ENCODE measurements around the gene PPP2R5D. TPM values are rescaled to one million over a fixed set of nuclear protein-coding genes. Genes with fewer than 3 reads are reported as not detected.

PPP2R5D gene
- total RNA-seq, 6 experiments from 2014 or later: 37.7 to 50.7 (median 43.4) TPM

GRCh38 chr6:43054206-43054943, 70.0 kb downstream of the PPP2R5D start:
- Mint-ChIP-seq H3K36me3 (ENCODE audit: low read depth) (peaks cover 62% of the 10 kb centered on the region), H3K9me3 (no peaks in the 10 kb centered on the region), H3K27ac (peak overlapping the region; percentile 96), H3K4me1 (ENCODE audit: low read depth) (peaks cover 56% of the 10 kb centered on the region), H3K27me3 (ENCODE audit: insufficient read depth) (peaks cover 3% of the 10 kb centered on the region), H3K4me3 (peak overlapping the region; percentile 93)
- no peak for TF ChIP-seq CTCF (IDR thresholded peaks at IDR 0.05)
- DNase-seq: no peak

- Mint-ChIP-seq H3K27me3 (ENCODE audit: insufficient read depth) (peaks cover 3% of the 10 kb centered on the region), H3K9me3 (no peaks in the 10 kb centered on the region), H3K4me1 (ENCODE audit: low read depth) (peaks cover 56% of the 10 kb centered on the region), H3K27ac (no peak overlapping the region), H3K36me3 (ENCODE audit: low read depth) (peaks cover 46% of the 10 kb centered on the region), H3K4me3 (no peak overlapping the region)
- DNase-seq: no peak
- no peak for TF ChIP-seq CTCF (IDR thresholded peaks at IDR 0.05)
These were observed 71.6 kb downstream of the PPP2R5D start for GRCh38 chr6:43055966-43056365.

- Mint-ChIP-seq H3K9me3 (no peaks in the 10 kb centered on the region), H3K4me3 (peak overlapping the region; percentile 95), H3K27me3 (ENCODE audit: insufficient read depth) (peaks cover 2% of the 10 kb centered on the region; the same call in 1 of the 2 replicates), H3K27ac (peak overlapping the region; percentile 96), H3K36me3 (ENCODE audit: low read depth) (peaks cover 28% of the 10 kb centered on the region), H3K4me1 (ENCODE audit: low read depth) (peaks cover 50% of the 10 kb centered on the region)
- TF ChIP-seq CTCF (IDR thresholded peaks at IDR 0.05): no peak
- no peak for DNase-seq
These were observed 74.2 kb downstream of the PPP2R5D start for GRCh38 chr6:43058531-43058930.

GRCh38 chr6:43059168-43060033, 75.0 kb downstream of the PPP2R5D start, which contains the start of the genes KLC4 and MRPL2:
Gene KLC4, plus strand, starts transcription at chr6:43059631. Its CDS starts 1,705 bp downstream, at chr6:43061336.
Gene MRPL2, minus strand, starts transcription at chr6:43059434. Its CDS starts 53 bp downstream, at chr6:43059381.
- Mint-ChIP-seq H3K27ac (peak within 1 kb of the TSS; percentile 96), H3K4me3 (peak within 1 kb of the TSS; percentile 95), H3K36me3 (ENCODE audit: low read depth) (peaks cover 21% of the 10 kb centered on the region), H3K4me1 (ENCODE audit: low read depth) (peaks cover 42% of the 10 kb centered on the region), H3K9me3 (no peaks in the 10 kb centered on the region), H3K27me3 (ENCODE audit: insufficient read depth) (peaks cover 2% of the 10 kb centered on the region; the same call in 1 of the 2 replicates)
- no peak for TF ChIP-seq CTCF (IDR thresholded peaks at IDR 0.05)
- peak; percentile 99 for DNase-seq

- Mint-ChIP-seq H3K36me3 (ENCODE audit: low read depth) (peaks cover 21% of the 10 kb centered on the region), H3K9me3 (no peaks in the 10 kb centered on the region), H3K4me1 (ENCODE audit: low read depth) (peaks cover 41% of the 10 kb centered on the region), H3K4me3 (peak overlapping the region; percentile 95), H3K27ac (peak overlapping the region; percentile 96), H3K27me3 (ENCODE audit: insufficient read depth) (peaks cover 2% of the 10 kb centered on the region; the same call in 1 of the 2 replicates)
- DNase-seq: no peak
- no peak for TF ChIP-seq CTCF (IDR thresholded peaks at IDR 0.05)
These were observed 75.8 kb downstream of the PPP2R5D start for GRCh38 chr6:43060034-43060754.
